Prostate gland (tissue), 2 donors: Measurements from ENCODE around the gene SCAI.

Experiments
- POLR2A ChIP-seq: fragments of 450-650 bp; IDR thresholded peaks from one replicate; pipeline ENCODE4 v1.6.1; 2016; ENCODE audit warnings: antibody characterized with exemption, mild to moderate bottlenecking
- POLR2AphosphoS5 ChIP-seq: sonication (generic); formaldehyde crosslinking; IDR thresholded peaks from one replicate; pipeline ENCODE4 v1.6.1; 2017; ENCODE audit warnings: antibody characterized with exemption
- TF ChIP-seq, protein P1 (sequence below), 4 experiments: fragments of 200-600 bp in 2 of 4; fragments of 450-650 bp in 2 of 4; sonication (generic) in 2 of 4; IDR thresholded peaks; 1 replicate in 3 of 4; 2 replicates in 1 of 4; pipeline ENCODE4 v1.5.1; 2016 to 2019; ENCODE audit warnings: antibody characterized with exemption in 4 of 4, mild to moderate bottlenecking in 2 of 4, moderate library complexity in 2 of 4

DNA sequence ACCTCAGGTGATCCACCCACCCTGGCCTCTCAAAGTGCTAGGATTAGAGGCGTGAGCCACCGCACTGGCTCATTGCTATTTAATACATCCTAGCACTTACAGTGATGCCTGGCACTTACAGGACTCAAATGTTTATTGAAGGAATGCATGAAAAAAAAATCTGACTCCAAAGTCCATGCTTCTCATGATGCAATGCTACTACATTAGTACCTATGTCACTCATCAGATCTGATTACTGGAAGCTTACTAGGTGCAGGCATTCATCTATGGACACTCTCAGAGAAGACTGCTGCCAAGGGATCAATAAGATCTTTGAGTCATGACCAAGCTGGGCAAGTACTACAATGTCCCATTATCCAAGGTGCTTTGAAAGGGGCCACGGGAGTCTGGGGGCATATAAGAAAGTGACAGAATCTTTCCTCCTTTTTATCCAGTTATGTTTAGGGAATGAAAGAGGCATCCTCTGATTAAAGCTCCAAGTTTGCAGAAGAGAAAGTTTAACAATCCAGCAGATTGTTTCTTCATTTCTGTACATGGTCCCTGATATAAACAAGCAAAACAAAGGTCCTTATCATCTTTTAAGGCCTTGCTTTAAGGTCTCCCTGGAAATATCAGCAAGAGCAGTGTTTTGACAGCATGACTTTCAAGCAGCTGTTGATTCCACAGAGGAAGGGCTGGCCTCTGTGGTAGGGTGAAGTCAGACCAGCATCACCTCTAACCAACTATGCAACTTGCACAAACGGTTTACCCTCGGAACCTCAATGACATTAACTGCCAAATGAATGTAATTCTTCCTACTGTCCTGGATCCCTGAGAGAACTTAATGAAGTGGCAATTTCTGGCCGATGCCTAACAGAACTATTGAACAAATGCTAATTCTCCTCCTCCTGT lies 245.5 kb downstream of the SCAI start:
- TF ChIP-seq POLR2AphosphoS5 (no peak), POLR2A (no peak)
- TF ChIP-seq, protein P1, sequence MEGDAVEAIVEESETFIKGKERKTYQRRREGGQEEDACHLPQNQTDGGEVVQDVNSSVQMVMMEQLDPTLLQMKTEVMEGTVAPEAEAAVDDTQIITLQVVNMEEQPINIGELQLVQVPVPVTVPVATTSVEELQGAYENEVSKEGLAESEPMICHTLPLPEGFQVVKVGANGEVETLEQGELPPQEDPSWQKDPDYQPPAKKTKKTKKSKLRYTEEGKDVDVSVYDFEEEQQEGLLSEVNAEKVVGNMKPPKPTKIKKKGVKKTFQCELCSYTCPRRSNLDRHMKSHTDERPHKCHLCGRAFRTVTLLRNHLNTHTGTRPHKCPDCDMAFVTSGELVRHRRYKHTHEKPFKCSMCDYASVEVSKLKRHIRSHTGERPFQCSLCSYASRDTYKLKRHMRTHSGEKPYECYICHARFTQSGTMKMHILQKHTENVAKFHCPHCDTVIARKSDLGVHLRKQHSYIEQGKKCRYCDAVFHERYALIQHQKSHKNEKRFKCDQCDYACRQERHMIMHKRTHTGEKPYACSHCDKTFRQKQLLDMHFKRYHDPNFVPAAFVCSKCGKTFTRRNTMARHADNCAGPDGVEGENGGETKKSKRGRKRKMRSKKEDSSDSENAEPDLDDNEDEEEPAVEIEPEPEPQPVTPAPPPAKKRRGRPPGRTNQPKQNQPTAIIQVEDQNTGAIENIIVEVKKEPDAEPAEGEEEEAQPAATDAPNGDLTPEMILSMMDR (IDR thresholded peaks at IDR 0.05): no peak
